IPS-20b (cell line): ENCODE measurements around the gene DDX20.
A peak's percentile ranks its signal among the peaks of the same experiment; 100 is the strongest.

Source experiments
- H3K27ac ChIP-seq: one replicate; pipeline ENCODE4 v1.5.1; 2013; ENCODE audit warnings: low read length
- H3K27me3 ChIP-seq: 2 replicates; pipeline ENCODE4 v1.6.1; 2013; ENCODE audit warnings: mild to moderate bottlenecking, low read length, inconsistent platforms; ENCODE audit not compliant: insufficient read depth
- H3K36me3 ChIP-seq: 2 replicates; pipeline ENCODE4 v1.6.1; 2013; ENCODE audit warnings: low read depth, mild to moderate bottlenecking, inconsistent platforms, low read length, moderate library complexity; ENCODE audit not compliant: insufficient read depth
- H3K4me1 ChIP-seq: 2 replicates; pipeline ENCODE4 v1.6.1; 2013; ENCODE audit warnings: mild to moderate bottlenecking, control low read depth, inconsistent platforms, low read length, moderate library complexity; ENCODE audit not compliant: insufficient read depth
- H3K4me3 ChIP-seq: 2 replicates; pipeline ENCODE4 v1.5.1; 2013; ENCODE audit warnings: mild to moderate bottlenecking, low read length, inconsistent platforms
- H3K9ac ChIP-seq: 2 replicates; pipeline ENCODE4 v1.6.1; 2013; ENCODE audit warnings: low read depth, mild to moderate bottlenecking, inconsistent platforms, low read length, moderate library complexity
- H3K9me3 ChIP-seq: 2 replicates; pipeline ENCODE4 v1.6.1; 2013; ENCODE audit warnings: mild to moderate bottlenecking, low read depth, low read length, inconsistent platforms; ENCODE audit not compliant: insufficient read depth

The DDX20 gene

GRCh38 chr1:111756124-111756513 is 418 bp downstream of the DDX20 start:
- Histone ChIP-seq H3K27me3 (no peaks in the 10 kb centered on the region), H3K9me3 (no peaks in the 10 kb centered on the region), H3K4me1 (peaks cover 5% of the 10 kb centered on the region; the same call in 1 of the 2 replicates), H3K4me3 (peak overlapping the region; percentile 100), H3K27ac (peak overlapping the region; percentile 97), H3K9ac (peak overlapping the region; percentile 99), H3K36me3 (peaks cover 29% of the 10 kb centered on the region)

- no peak overlapping the region for H3K27ac ChIP-seq
Measured at GRCh38 chr1:111758373-111758772, 2.7 kb downstream of the DDX20 start.

GRCh38 chr1:111761717-111762116 is 6.0 kb downstream of the DDX20 start:
- Histone ChIP-seq H3K4me3 (no peak overlapping the region), H3K9me3 (no peaks in the 10 kb centered on the region), H3K9ac (no peak overlapping the region), H3K27me3 (no peaks in the 10 kb centered on the region), H3K4me1 (no peaks in the 10 kb centered on the region), H3K27ac (no peak overlapping the region), H3K36me3 (peaks cover 84% of the 10 kb centered on the region)

More at GRCh38 chr1:111758373-111758772, 2.7 kb downstream of the DDX20 start:
- Histone ChIP-seq H3K36me3 (peaks cover 52% of the 10 kb centered on the region), H3K9me3 (no peaks in the 10 kb centered on the region), H3K9ac (no peak overlapping the region), H3K4me3 (no peak overlapping the region), H3K27me3 (no peaks in the 10 kb centered on the region), H3K4me1 (peaks cover 5% of the 10 kb centered on the region; the same call in 1 of the 2 replicates)

- Histone ChIP-seq H3K27ac (no peak overlapping the region), H3K36me3 (peaks cover 90% of the 10 kb centered on the region), H3K4me3 (no peak overlapping the region), H3K27me3 (no peaks in the 10 kb centered on the region), H3K9ac (no peak overlapping the region), H3K4me1 (no peaks in the 10 kb centered on the region), H3K9me3 (no peaks in the 10 kb centered on the region)
Measured at GRCh38 chr1:111762332-111762731, 6.6 kb downstream of the DDX20 start.

GRCh38 chr1:111768023-111768422 is 12.3 kb downstream of the DDX20 start:
- no peaks in the 10 kb centered on the region for H3K4me1 ChIP-seq
- H3K36me3 ChIP-seq, result peaks cover 62% of the 10 kb centered on the region
- H3K27ac ChIP-seq, result no peak overlapping the region
- no peak overlapping the region for H3K9ac ChIP-seq
- no peaks in the 10 kb centered on the region for H3K9me3 ChIP-seq
- H3K27me3 ChIP-seq, result no peaks in the 10 kb centered on the region
- H3K4me3 ChIP-seq, result no peak overlapping the region

- Histone ChIP-seq H3K27ac (no peak overlapping the region), H3K9ac (no peak overlapping the region), H3K4me1 (no peaks in the 10 kb centered on the region), H3K27me3 (no peaks in the 10 kb centered on the region), H3K9me3 (no peaks in the 10 kb centered on the region), H3K36me3 (peaks cover 56% of the 10 kb centered on the region), H3K4me3 (no peak overlapping the region)
Measured at GRCh38 chr1:111768625-111769024, 12.9 kb downstream of the DDX20 start.

- peaks cover 47% of the 10 kb centered on the region for H3K36me3 ChIP-seq
- H3K4me1 ChIP-seq, result no peaks in the 10 kb centered on the region
- H3K9ac ChIP-seq, result no peak overlapping the region
- no peaks in the 10 kb centered on the region for H3K9me3 ChIP-seq
- no peak overlapping the region for H3K27ac ChIP-seq
- H3K27me3 ChIP-seq, result no peaks in the 10 kb centered on the region
- no peak overlapping the region for H3K4me3 ChIP-seq
Measured at GRCh38 chr1:111769517-111770146, 13.9 kb downstream of the DDX20 start.

- H3K4me1 ChIP-seq, result no peaks in the 10 kb centered on the region
- no peaks in the 10 kb centered on the region for H3K9me3 ChIP-seq
- no peak overlapping the region for H3K27ac ChIP-seq
- peaks cover 34% of the 10 kb centered on the region for H3K36me3 ChIP-seq
- H3K4me3 ChIP-seq, result no peak overlapping the region
- H3K27me3 ChIP-seq, result no peaks in the 10 kb centered on the region
- H3K9ac ChIP-seq, result no peak overlapping the region
Measured at GRCh38 chr1:111770916-111771315, 15.2 kb downstream of the DDX20 start.

GRCh38 chr1:111775966-111776365 is 20.3 kb downstream of the DDX20 start:
- Histone ChIP-seq H3K27ac (no peak overlapping the region), H3K9ac (no peak overlapping the region), H3K36me3 (no peaks in the 10 kb centered on the region), H3K9me3 (no peaks in the 10 kb centered on the region), H3K4me3 (no peak overlapping the region), H3K4me1 (0 out of 2 replicates have a peak, but pooled peaks cover 3% of the 10 kb centered on the region), H3K27me3 (no peaks in the 10 kb centered on the region)

GRCh38 chr1:111776391-111776790 is 20.7 kb downstream of the DDX20 start:
- Histone ChIP-seq H3K9me3 (no peaks in the 10 kb centered on the region), H3K27ac (no peak overlapping the region), H3K4me3 (no peak overlapping the region), H3K4me1 (0 out of 2 replicates have a peak, but pooled peaks cover 3% of the 10 kb centered on the region), H3K9ac (no peak overlapping the region), H3K27me3 (no peaks in the 10 kb centered on the region), H3K36me3 (no peaks in the 10 kb centered on the region)

GRCh38 chr1:111776861-111777260 is 21.2 kb downstream of the DDX20 start:
- no peak overlapping the region for H3K9ac ChIP-seq
- H3K4me1 ChIP-seq, result 0 out of 2 replicates have a peak, but pooled peaks cover 3% of the 10 kb centered on the region
- H3K27ac ChIP-seq, result no peak overlapping the region
- no peaks in the 10 kb centered on the region for H3K27me3 ChIP-seq
- H3K9me3 ChIP-seq, result no peaks in the 10 kb centered on the region
- no peak overlapping the region for H3K4me3 ChIP-seq
- no peaks in the 10 kb centered on the region for H3K36me3 ChIP-seq

- Histone ChIP-seq H3K9ac (no peak overlapping the region), H3K36me3 (no peaks in the 10 kb centered on the region), H3K27ac (no peak overlapping the region), H3K27me3 (no peaks in the 10 kb centered on the region), H3K4me3 (no peak overlapping the region), H3K9me3 (no peaks in the 10 kb centered on the region), H3K4me1 (0 out of 2 replicates have a peak, but pooled peaks cover 3% of the 10 kb centered on the region)
Measured at GRCh38 chr1:111777301-111777700, 21.6 kb downstream of the DDX20 start.
